Epithelial cell of proximal tubule (primary cell): Measurements from ENCODE around the gene GLYATL2. TPM values are rescaled to one million over a fixed set of nuclear protein-coding genes. Genes with fewer than 3 reads are reported as not detected.

Experiments
- DNase-seq: peaks from one replicate; pipeline ENCODE4 v3.0.0-alpha.2; 2011; ENCODE audit warnings: low read depth
- H3K4me3 ChIP-seq: 2 replicates; pipeline ENCODE4 v1.5.1; 2011; ENCODE audit warnings: low read depth, mild to moderate bottlenecking, low read length
- CTCF ChIP-seq: conservative IDR thresholded peaks from 2 replicates; pipeline ENCODE4 v1.5.1; 2012; ENCODE audit warnings: low read depth, mild to moderate bottlenecking, low read length
- total RNA-seq: library from RNA; depleted of rRNA; stranded (reverse); fragments of >200 nt; gene quantifications from 2 replicates; pipeline ENCODE4 v1.2.3, GENCODE V29; 2015

The GLYATL2 gene
- total RNA-seq, 1 donor from 2014 or later: 0.35 TPM

GRCh38 chr11:58832056-58832645, 12.4 kb downstream of the GLYATL2 start:
- TF ChIP-seq CTCF: no peak
- no peak for DNase-seq
- no peak overlapping the region for H3K4me3 ChIP-seq

GRCh38 chr11:58830673-58831301, 13.7 kb downstream of the GLYATL2 start:
- DNase-seq: no peak
- peak overlapping the region; percentile 51 for H3K4me3 ChIP-seq
- no peak for TF ChIP-seq CTCF

- no peak for DNase-seq
These were observed 14.7 kb downstream of the GLYATL2 start for GRCh38 chr11:58829786-58830185.

GRCh38 chr11:58813693-58814092, 30.8 kb downstream of the GLYATL2 start:
- DNase-seq: no peak

More at GRCh38 chr11:58829786-58830185, 14.7 kb downstream of the GLYATL2 start:
- H3K4me3 ChIP-seq: no peak overlapping the region
- TF ChIP-seq CTCF: no peak

GRCh38 chr11:58811499-58811898, 33.0 kb downstream of the GLYATL2 start:
- TF ChIP-seq CTCF: no peak
- no peak for DNase-seq
- no peak overlapping the region for H3K4me3 ChIP-seq

More at GRCh38 chr11:58813693-58814092, 30.8 kb downstream of the GLYATL2 start:
- no peak overlapping the region for H3K4me3 ChIP-seq
- no peak for TF ChIP-seq CTCF

GRCh38 chr11:58807343-58807742, 37.2 kb downstream of the GLYATL2 start:
- no peak overlapping the region for H3K4me3 ChIP-seq
- no peak for DNase-seq
- no peak for TF ChIP-seq CTCF

GRCh38 chr11:58805065-58805464, 39.4 kb downstream of the GLYATL2 start:
- no peak for TF ChIP-seq CTCF
- no peak overlapping the region for H3K4me3 ChIP-seq

More at GRCh38 chr11:58805065-58805464, 39.4 kb downstream of the GLYATL2 start:
- no peak for DNase-seq
